GM23248 (cell line): ENCODE data around the gene SKI. TPM values are rescaled to one million over a fixed set of nuclear protein-coding genes. Genes with fewer than 3 reads are reported as not detected.

Experiments used
- DNase-seq: peaks from one replicate; pipeline ENCODE4 v3.0.0-alpha.2; 2015
- H2AFZ ChIP-seq: fragments of 200-600 bp; sonication (generic); 2 replicates; pipeline ENCODE4 v1.6.1; 2016; ENCODE audit warnings: antibody characterized with exemption
- H3F3A ChIP-seq: fragments of 200-600 bp; sonication (generic); 2 replicates; pipeline ENCODE4 v1.6.1; 2016; ENCODE audit warnings: mild to moderate bottlenecking, antibody characterized with exemption, mixed run types; ENCODE audit not compliant: insufficient read depth
- H3K27ac ChIP-seq: fragments of 200-600 bp; sonication (generic); 2 replicates; pipeline ENCODE4 v1.5.1; 2016; ENCODE audit warnings: mild to moderate bottlenecking
- H3K27me3 ChIP-seq: fragments of 200-600 bp; sonication (generic); replicated peaks from 2 replicates; pipeline ENCODE4 v1.6.1; 2016; ENCODE audit warnings: mild to moderate bottlenecking; ENCODE audit not compliant: insufficient read depth
- H3K36me3 ChIP-seq: fragments of 200-600 bp; sonication (generic); 2 replicates; pipeline ENCODE4 v1.6.1; 2016; ENCODE audit warnings: low read depth, mild to moderate bottlenecking
- H3K4me1 ChIP-seq: fragments of 200-600 bp; sonication (generic); 2 replicates; pipeline ENCODE4 v1.6.1; 2016; ENCODE audit warnings: mild to moderate bottlenecking; ENCODE audit not compliant: insufficient read depth
- H3K4me2 ChIP-seq: fragments of 200-600 bp; sonication (generic); one replicate; pipeline ENCODE4 v1.6.1; 2016; ENCODE audit warnings: mild to moderate bottlenecking; ENCODE audit not compliant: unreplicated experiment
- H3K4me3 ChIP-seq: fragments of 200-600 bp; sonication (generic); 2 replicates; pipeline ENCODE4 v1.5.1; 2016; ENCODE audit warnings: mild to moderate bottlenecking
- H3K79me2 ChIP-seq: fragments of 200-600 bp; sonication (generic); 2 replicates; pipeline ENCODE4 v1.6.1; 2016; ENCODE audit warnings: mild to moderate bottlenecking; ENCODE audit not compliant: insufficient read depth
- H3K9ac ChIP-seq: fragments of 200-600 bp; sonication (generic); 2 replicates; pipeline ENCODE4 v1.6.1; 2016; ENCODE audit warnings: mild to moderate bottlenecking
- H3K9me2 ChIP-seq: fragments of 200-600 bp; sonication (generic); 2 replicates; pipeline ENCODE4 v1.6.1; 2016; ENCODE audit warnings: mixed run types, mild to moderate bottlenecking, moderate library complexity; ENCODE audit not compliant: insufficient read depth
- H3K9me3 ChIP-seq: fragments of 200-600 bp; sonication (generic); one replicate; pipeline ENCODE4 v1.6.1; 2017; ENCODE audit warnings: low read depth
- H4K20me1 ChIP-seq: fragments of 200-600 bp; sonication (generic); 2 replicates; pipeline ENCODE4 v1.6.0; 2016; ENCODE audit not compliant: insufficient read depth
- EZH2 ChIP-seq: fragments of 200-600 bp; sonication (generic); IDR thresholded peaks from 2 replicates; pipeline ENCODE4 v1.6.1; 2018; ENCODE audit warnings: antibody characterized with exemption, mild to moderate bottlenecking; ENCODE audit not compliant: insufficient read depth, poor library complexity, severe bottlenecking
- EZH2phosphoT487 ChIP-seq: fragments of 200-600 bp; sonication (generic); IDR thresholded peaks from 2 replicates; pipeline ENCODE4 v1.6.1; 2018; ENCODE audit warnings: antibody characterized with exemption, moderate library complexity, mild to moderate bottlenecking, low read depth; ENCODE audit not compliant: insufficient read depth
- WGBS, 2 experiments: methylation state at CpG; one replicate each; pipeline ENCODE4 v1.1.6; 2015 to 2017; ENCODE audit warnings: low lambda C conversion rate in 2 of 2, low coverage in 1 of 2; ENCODE audit errors: missing lambda C conversion rate in 2 of 2; 5-methylcytosine and 5-hydroxymethylcytosine counted together
- in situ Hi-C: fragments of 300-500 bp; cut with MboI; formaldehyde crosslinking; loops from 2 replicates; pipeline ENCODE4 v1.15.0; 2020
- polyA plus RNA-seq: library from polyadenylated mRNA; unstranded; fragments of >200 nt; fragmentation: Nextera tagmentation; extraction: Ambion mirVana; gene quantifications from 2 replicates; pipeline ENCODE4 v1.2.1, GENCODE V29; 2016
- total RNA-seq: library from RNA; depleted of rRNA; stranded (reverse); fragments of >200 nt; shearing (Covaris generic); gene quantifications from 2 replicates; pipeline ENCODE4 v1.2.3, GENCODE V29; 2014

SKI gene
- total and polyA plus RNA-seq, 2 experiments from 2014 or later = 3.8 to 23.1 TPM

- Histone ChIP-seq H3K79me2 (no peaks in the 10 kb centered on the region), H3K9ac (no peak overlapping the region), H3K27ac (no peak overlapping the region), H3F3A (no peaks in the 10 kb centered on the region), H3K36me3 (no peaks in the 10 kb centered on the region), H3K4me2 (no peak overlapping the region), H3K9me3 (no peaks in the 10 kb centered on the region), H3K4me1 (peaks cover 12% of the 10 kb centered on the region), H3K4me3 (no peak overlapping the region), H3K9me2 (no peaks in the 10 kb centered on the region), H4K20me1 (no peaks in the 10 kb centered on the region), H3K27me3 (no peaks in the 10 kb centered on the region), H2AFZ (no peak overlapping the region)
- no peak for TF ChIP-seq EZH2
- TF ChIP-seq EZH2phosphoT487 = no peak
- WGBS, 2 experiments = 90 to 91% methylated on average over 28 to 32 of the region's 32 CpGs
- no peak for DNase-seq
- in situ Hi-C loops = no loop called here
Observed at GRCh38 chr1:2317230-2318065, 89.3 kb downstream of the SKI start.

- no peaks in the 10 kb centered on the region for H3K9me2 ChIP-seq
- H3K4me3 ChIP-seq = no peak overlapping the region
- no peaks in the 10 kb centered on the region for H3F3A ChIP-seq
- H4K20me1 ChIP-seq = no peaks in the 10 kb centered on the region
- in situ Hi-C loops = no loop called here
- WGBS, 2 experiments = 51 to 61% methylated on average over 30 to 39 of the region's 41 CpGs
- no peak for DNase-seq
- H3K9ac ChIP-seq = no peak overlapping the region
- H3K36me3 ChIP-seq = no peaks in the 10 kb centered on the region
- no peaks in the 10 kb centered on the region for H3K27me3 ChIP-seq
- no peaks in the 10 kb centered on the region for H3K9me3 ChIP-seq
- peaks cover 13% of the 10 kb centered on the region for H3K4me1 ChIP-seq
- H2AFZ ChIP-seq = no peak overlapping the region
- no peak overlapping the region for H3K4me2 ChIP-seq
- TF ChIP-seq EZH2 (no peak), EZH2phosphoT487 (no peak)
- no peaks in the 10 kb centered on the region for H3K79me2 ChIP-seq
- no peak overlapping the region for H3K27ac ChIP-seq
Observed at GRCh38 chr1:2318314-2319278, 90.5 kb downstream of the SKI start.

GRCh38 chr1:2319291-2319690 lies 91.2 kb downstream of the SKI start:
- in situ Hi-C loops = no loop called here
- Histone ChIP-seq H2AFZ (no peak overlapping the region), H3F3A (no peaks in the 10 kb centered on the region), H4K20me1 (no peaks in the 10 kb centered on the region), H3K9ac (no peak overlapping the region), H3K4me1 (peaks cover 10% of the 10 kb centered on the region), H3K4me3 (no peak overlapping the region), H3K27ac (no peak overlapping the region), H3K4me2 (no peak overlapping the region), H3K27me3 (no peaks in the 10 kb centered on the region), H3K9me3 (no peaks in the 10 kb centered on the region), H3K79me2 (no peaks in the 10 kb centered on the region), H3K9me2 (no peaks in the 10 kb centered on the region), H3K36me3 (no peaks in the 10 kb centered on the region)
- WGBS, 2 experiments = 71 to 73% methylated on average over 12 to 21 of the region's 21 CpGs
- TF ChIP-seq EZH2phosphoT487 (no peak), EZH2 (no peak)
- DNase-seq = no peak

- H3F3A ChIP-seq = no peaks in the 10 kb centered on the region
- H3K27ac ChIP-seq = no peak overlapping the region
- no peak overlapping the region for H3K4me3 ChIP-seq
- no peaks in the 10 kb centered on the region for H3K27me3 ChIP-seq
- H2AFZ ChIP-seq = no peak overlapping the region
- H3K9ac ChIP-seq = no peak overlapping the region
- H3K9me2 ChIP-seq = no peaks in the 10 kb centered on the region
- H4K20me1 ChIP-seq = no peaks in the 10 kb centered on the region
- H3K4me2 ChIP-seq = no peak overlapping the region
- TF ChIP-seq EZH2 = no peak
- 37 to 40% methylated on average over 15 of the region's 15 CpGs for WGBS, 2 experiments
- no peaks in the 10 kb centered on the region for H3K9me3 ChIP-seq
- in situ Hi-C loops = no loop called here
- H3K79me2 ChIP-seq = no peaks in the 10 kb centered on the region
- H3K4me1 ChIP-seq = peaks cover 10% of the 10 kb centered on the region
- H3K36me3 ChIP-seq = no peaks in the 10 kb centered on the region
- no peak for DNase-seq
Observed at GRCh38 chr1:2320006-2320405, 91.9 kb downstream of the SKI start.
